ENCODE results near the gene VPS37B. TPM values are rescaled to one million over a fixed set of nuclear protein-coding genes. Genes with fewer than 3 reads are reported as not detected.

Gene VPS37B
- total and polyA plus RNA-seq, 10 of the 15 experiments (the other 5 are each of a cell fraction or from before 2014, with no cell fraction given), result 0.66 to 68.6 (median 39.6) TPM

GRCh38 chr12:122878780-122879612 is 16.9 kb downstream of the VPS37B start:
- Histone ChIP-seq H3K9ac (ENCODE audit: control insufficient read depth, insufficient read depth, low read length) (no peak overlapping the region), H3K4me2 (ENCODE audit: control insufficient read depth, insufficient read depth) (no peak overlapping the region), H3K79me2 (ENCODE audit: control insufficient read depth, insufficient read depth, low read length) (peaks cover 14% of the 10 kb centered on the region), H3K4me1 (ENCODE audit: control insufficient read depth, insufficient read depth, low read length) (peaks cover 29% of the 10 kb centered on the region), H3K9me3 (replicated peaks; ENCODE audit: control insufficient read depth, insufficient read depth, low read length) (no peaks in the 10 kb centered on the region), H4K20me1 (ENCODE audit: control insufficient read depth, insufficient read depth) (no peaks in the 10 kb centered on the region; the same call in 1 of the 2 replicates), H3K27me3 (replicated peaks in 1 of 2; ENCODE audit: control insufficient read depth in 2 of 2, insufficient read depth in 2 of 2, low read length in 1 of 2) (no peaks in the 10 kb centered on the region; a peak in 1 of 4 replicates), H2AFZ (ENCODE audit: control insufficient read depth, low read depth, low read length) (no peak overlapping the region), H3K27ac (ENCODE audit: control insufficient read depth, insufficient read depth) (no peak overlapping the region), H3K36me3 (ENCODE audit: control insufficient read depth in 2 of 2, insufficient read depth in 2 of 2, low read length in 1 of 2) (peaks cover 0 to 7% of the 10 kb centered on the region in 2 experiments; a peak in 2 of 4 replicates), H3K4me3 (no peak overlapping the region)
- 68% methylated on average over 17 of the region's 17 CpGs for WGBS (ENCODE audit: insufficient coverage, insufficient replicate concordance, low lambda C conversion rate, missing lambda C conversion rate)
- POLR2A ChIA-PET, result interaction anchor here (0.8 to 5.6 kb wide), 4 partner anchors 10 to 67 kb away, joined by 3 to 25 read pairs (median 8); no protein-coding TSS in a partner anchor
- TF ChIP-seq RUNX3 (IDR thresholded peaks at IDR 0.05; ENCODE audit: low read length) (peak; percentile 29; the same call in 1 of the 2 replicates), EED (IDR thresholded peaks at IDR 0.05; ENCODE audit: low read depth) (no peak), ESRRA (IDR thresholded peaks at IDR 0.05; ENCODE audit: low read length) (no peak)
- RAD21 ChIA-PET (ENCODE audit: unreplicated experiment), result interaction anchor here (1.3 kb wide), 1 partner anchor 15 kb away, joined by 4 read pairs; no protein-coding TSS in a partner anchor
- peak; percentile 5; the same call in 2 of the 3 replicates for ATAC-seq
- FAIRE-seq, result no peak
- CTCF ChIA-PET, result interaction anchor here (0.9 to 8.9 kb wide), 3 partner anchors 12 to 77 kb away, joined by 3 to 107 read pairs (median 14); partner anchors contain the start of gene VPS37B
- intact Hi-C loops (cut with micrococcal nuclease; ENCODE audit: unreplicated experiment), result loop anchor here (10.0 kb wide), 1 partner anchor 356 kb away; the partner anchor contains the start of genes MPHOSPH9 and MTRFR
- SMC1A ChIA-PET (ENCODE audit: uncharacterized antibody, unreplicated experiment), result interaction anchor here (1.3 to 5.5 kb wide), 7 partner anchors 7 to 57 kb away, joined by 5 to 31 read pairs (median 7); no protein-coding TSS in a partner anchor
- in situ Hi-C loops (cut with MboI), result no loop called here
- BruUV-seq (replicated peaks), result no TSS peak
- DNase-seq (ENCODE audit: low read depth, low spot score), result no peak

DNA sequence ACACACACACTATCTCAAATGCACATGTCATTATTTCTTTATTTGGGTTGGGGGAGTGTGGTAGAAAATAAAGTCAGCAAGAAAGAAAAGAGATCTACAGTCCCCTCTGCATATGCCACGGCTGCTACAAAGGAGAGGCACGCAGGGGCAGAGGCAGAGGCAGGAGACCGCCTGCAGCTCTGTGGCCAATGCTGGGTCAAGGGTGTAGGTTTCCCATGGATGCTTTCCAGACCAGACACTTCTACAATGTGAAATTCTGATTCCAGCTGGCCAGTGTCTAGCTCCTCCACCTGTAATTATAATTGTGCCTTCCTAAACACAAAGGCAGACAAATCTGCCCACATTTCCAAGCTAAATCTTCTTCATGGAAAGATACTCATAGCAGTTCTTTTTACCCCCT is 19.2 kb downstream of the VPS37B start:
- CTCF ChIA-PET, result interaction anchor here (8.9 kb wide), 1 partner anchor 19 kb away, joined by 107 read pairs; the partner anchor contains the start of gene VPS37B
- no peak overlapping the region for H3K27ac ChIP-seq (ENCODE audit: control insufficient read depth, insufficient read depth)
- H3K36me3 ChIP-seq (ENCODE audit: control insufficient read depth in 2 of 2, insufficient read depth in 2 of 2, low read length in 1 of 2), result peaks cover 0 to 7% of the 10 kb centered on the region in 2 experiments; a peak in 2 of 4 replicates
- H3K79me2 ChIP-seq (ENCODE audit: control insufficient read depth, insufficient read depth, low read length), result peaks cover 6% of the 10 kb centered on the region
- BruUV-seq (replicated peaks), result no TSS peak
- DNase-seq (ENCODE audit: low read depth, low spot score) (no peak), ATAC-seq (no peak), FAIRE-seq (no peak)
- peaks cover 38% of the 10 kb centered on the region for H3K4me1 ChIP-seq (ENCODE audit: control insufficient read depth, insufficient read depth, low read length)
- no peaks in the 10 kb centered on the region; a peak in 1 of 4 replicates for H3K27me3 ChIP-seq (replicated peaks in 1 of 2; ENCODE audit: control insufficient read depth in 2 of 2, insufficient read depth in 2 of 2, low read length in 1 of 2)
- no peak overlapping the region for H3K4me2 ChIP-seq (ENCODE audit: control insufficient read depth, insufficient read depth)
- H3K9ac ChIP-seq (ENCODE audit: control insufficient read depth, insufficient read depth, low read length), result no peak overlapping the region
- SMC1A ChIA-PET (ENCODE audit: uncharacterized antibody, unreplicated experiment), result interaction anchor here (1.0 to 1.9 kb wide), 4 partner anchors 9 to 75 kb away, joined by 3 to 11 read pairs (median 4); no protein-coding TSS in a partner anchor
- POLR2A ChIA-PET, result interaction anchor here (0.7 to 1.9 kb wide), 4 partner anchors 10 to 24 kb away, joined by 3 to 14 read pairs (median 4); partner anchors contain the start of gene VPS37B
- TF ChIP-seq BCL11A (IDR thresholded peaks at IDR 0.05; ENCODE audit: low read depth, low read length) (no peak), HDGF (IDR thresholded peaks at IDR 0.05) (no peak), FOXM1 (IDR thresholded peaks at IDR 0.05; ENCODE audit: low read depth, low read length) (no peak), SMARCA5 (IDR thresholded peaks at IDR 0.05) (no peak), ZNF384 (IDR thresholded peaks at IDR 0.05; ENCODE audit: borderline replicate concordance, low read depth, low read length) (no peak), EP300 (IDR thresholded peaks at IDR 0.05; ENCODE audit: borderline replicate concordance in 1 of 2, control insufficient read depth in 1 of 2, low read depth in 2 of 2, low read length in 2 of 2) (no peak), RUNX3 (IDR thresholded peaks at IDR 0.05; ENCODE audit: low read length) (no peak)
- TF ChIP-seq, protein P1, sequence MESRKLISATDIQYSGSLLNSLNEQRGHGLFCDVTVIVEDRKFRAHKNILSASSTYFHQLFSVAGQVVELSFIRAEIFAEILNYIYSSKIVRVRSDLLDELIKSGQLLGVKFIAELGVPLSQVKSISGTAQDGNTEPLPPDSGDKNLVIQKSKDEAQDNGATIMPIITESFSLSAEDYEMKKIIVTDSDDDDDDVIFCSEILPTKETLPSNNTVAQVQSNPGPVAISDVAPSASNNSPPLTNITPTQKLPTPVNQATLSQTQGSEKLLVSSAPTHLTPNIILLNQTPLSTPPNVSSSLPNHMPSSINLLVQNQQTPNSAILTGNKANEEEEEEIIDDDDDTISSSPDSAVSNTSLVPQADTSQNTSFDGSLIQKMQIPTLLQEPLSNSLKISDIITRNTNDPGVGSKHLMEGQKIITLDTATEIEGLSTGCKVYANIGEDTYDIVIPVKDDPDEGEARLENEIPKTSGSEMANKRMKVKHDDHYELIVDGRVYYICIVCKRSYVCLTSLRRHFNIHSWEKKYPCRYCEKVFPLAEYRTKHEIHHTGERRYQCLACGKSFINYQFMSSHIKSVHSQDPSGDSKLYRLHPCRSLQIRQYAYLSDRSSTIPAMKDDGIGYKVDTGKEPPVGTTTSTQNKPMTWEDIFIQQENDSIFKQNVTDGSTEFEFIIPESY (IDR thresholded peaks at IDR 0.05), result no peak
- intact Hi-C loops (cut with micrococcal nuclease; ENCODE audit: unreplicated experiment) (loop anchor here (10.0 kb wide), 1 partner anchor 358 kb away; the partner anchor contains the start of genes MPHOSPH9 and MTRFR), in situ Hi-C loops (cut with MboI) (no loop called here)
- no peak overlapping the region for H2AFZ ChIP-seq (ENCODE audit: control insufficient read depth, low read depth, low read length)
- RAD21 ChIA-PET (ENCODE audit: unreplicated experiment), result interaction anchor here (0.6 to 1.2 kb wide), 6 partner anchors 9 to 27 kb away, joined by 3 to 5 read pairs (median 3); no protein-coding TSS in a partner anchor
- no peaks in the 10 kb centered on the region for H4K20me1 ChIP-seq (ENCODE audit: control insufficient read depth, insufficient read depth)
- no peak overlapping the region for H3K4me3 ChIP-seq
- H3K9me3 ChIP-seq (replicated peaks; ENCODE audit: control insufficient read depth, insufficient read depth, low read length), result no peaks in the 10 kb centered on the region
- WGBS (ENCODE audit: insufficient coverage, insufficient replicate concordance, low lambda C conversion rate, missing lambda C conversion rate), result 90% methylated on average over 3 of the region's 3 CpGs

Measured in GM12878 (cell line).